ENCODE results near the gene TSGA10IP. TPM values are rescaled to one million over a fixed set of nuclear protein-coding genes. Genes with fewer than 3 reads are reported as not detected.

TSGA10IP gene
- total RNA-seq, 1 donor: not detected

DNA sequence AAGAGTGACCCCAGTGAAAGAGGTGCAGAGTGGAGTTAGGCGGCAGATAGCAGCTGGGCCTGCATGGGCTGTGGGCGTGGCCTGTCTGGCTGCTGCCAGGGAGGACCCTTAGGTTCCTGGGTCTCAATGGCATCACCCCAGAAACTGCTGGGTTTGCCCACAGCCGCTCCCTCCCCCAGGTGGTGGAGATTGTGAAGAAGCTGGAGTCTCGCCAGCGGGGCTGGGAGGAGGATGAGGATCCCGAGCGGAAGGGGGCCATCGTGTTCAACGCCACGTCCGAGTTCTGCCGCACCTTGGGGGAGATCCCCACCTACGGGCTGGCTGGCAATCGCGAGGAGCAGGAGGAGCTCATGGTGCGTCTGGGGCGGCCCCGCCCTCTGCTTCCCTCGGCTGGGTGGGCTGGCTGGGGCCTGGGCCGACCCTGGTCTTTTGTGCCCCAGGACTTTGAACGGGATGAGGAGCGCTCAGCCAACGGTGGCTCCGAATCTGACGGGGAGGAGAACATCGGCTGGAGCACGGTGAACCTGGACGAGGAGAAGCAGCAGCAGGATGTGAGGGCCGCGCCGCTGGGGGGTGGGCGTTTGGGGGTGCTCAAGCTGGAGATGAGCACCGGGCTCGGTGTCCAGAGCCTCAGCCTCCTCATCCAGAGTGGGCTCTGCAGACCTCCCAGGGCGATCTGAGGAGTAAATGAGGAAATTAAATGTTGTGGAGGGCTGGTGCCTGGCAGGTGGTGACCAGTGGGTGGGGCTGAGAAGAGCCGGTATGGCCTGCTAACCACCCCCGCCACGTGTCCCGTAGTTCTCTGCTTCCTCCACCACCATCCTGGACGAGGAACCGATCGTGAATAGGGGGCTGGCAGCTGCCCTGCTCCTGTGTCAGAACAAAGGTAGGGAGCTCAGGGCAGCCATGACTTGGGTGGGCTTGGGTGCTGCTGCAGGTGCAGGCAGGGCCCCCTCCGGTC, 31.2 kb downstream of the TSGA10IP start:
- TF ChIP-seq, protein P1, sequence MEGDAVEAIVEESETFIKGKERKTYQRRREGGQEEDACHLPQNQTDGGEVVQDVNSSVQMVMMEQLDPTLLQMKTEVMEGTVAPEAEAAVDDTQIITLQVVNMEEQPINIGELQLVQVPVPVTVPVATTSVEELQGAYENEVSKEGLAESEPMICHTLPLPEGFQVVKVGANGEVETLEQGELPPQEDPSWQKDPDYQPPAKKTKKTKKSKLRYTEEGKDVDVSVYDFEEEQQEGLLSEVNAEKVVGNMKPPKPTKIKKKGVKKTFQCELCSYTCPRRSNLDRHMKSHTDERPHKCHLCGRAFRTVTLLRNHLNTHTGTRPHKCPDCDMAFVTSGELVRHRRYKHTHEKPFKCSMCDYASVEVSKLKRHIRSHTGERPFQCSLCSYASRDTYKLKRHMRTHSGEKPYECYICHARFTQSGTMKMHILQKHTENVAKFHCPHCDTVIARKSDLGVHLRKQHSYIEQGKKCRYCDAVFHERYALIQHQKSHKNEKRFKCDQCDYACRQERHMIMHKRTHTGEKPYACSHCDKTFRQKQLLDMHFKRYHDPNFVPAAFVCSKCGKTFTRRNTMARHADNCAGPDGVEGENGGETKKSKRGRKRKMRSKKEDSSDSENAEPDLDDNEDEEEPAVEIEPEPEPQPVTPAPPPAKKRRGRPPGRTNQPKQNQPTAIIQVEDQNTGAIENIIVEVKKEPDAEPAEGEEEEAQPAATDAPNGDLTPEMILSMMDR (IDR thresholded peaks at IDR 0.05; ENCODE audit: extremely low read depth, low read depth, low read length): no peak
- H3K36me3 ChIP-seq (ENCODE audit: insufficient read depth, low read length): peaks cover 64% of the 10 kb centered on the region
- no peaks in the 10 kb centered on the region for H3K9me3 ChIP-seq (ENCODE audit: low read depth, low read length)
- peak; percentile 61 for DNase-seq (ENCODE audit: insufficient read length, low spot score, missing footprints)
- no peaks in the 10 kb centered on the region for H3K79me2 ChIP-seq (ENCODE audit: insufficient read depth, low read length)
- H3K4me3 ChIP-seq (ENCODE audit: insufficient read depth, low read length): no peak overlapping the region
- H2AFZ ChIP-seq (ENCODE audit: low read length): no peak overlapping the region
- H4K20me1 ChIP-seq (ENCODE audit: insufficient read depth, low read length): no peaks in the 10 kb centered on the region
- no peaks in the 10 kb centered on the region for H3K4me1 ChIP-seq (ENCODE audit: insufficient read depth, low read length)
- no peaks in the 10 kb centered on the region for H3K27me3 ChIP-seq (ENCODE audit: insufficient read depth, low read length)
- no peak overlapping the region for H3K27ac ChIP-seq (ENCODE audit: low read depth, low read length)
- no peak overlapping the region for H3K4me2 ChIP-seq (ENCODE audit: insufficient read depth, low read length)

DNA sequence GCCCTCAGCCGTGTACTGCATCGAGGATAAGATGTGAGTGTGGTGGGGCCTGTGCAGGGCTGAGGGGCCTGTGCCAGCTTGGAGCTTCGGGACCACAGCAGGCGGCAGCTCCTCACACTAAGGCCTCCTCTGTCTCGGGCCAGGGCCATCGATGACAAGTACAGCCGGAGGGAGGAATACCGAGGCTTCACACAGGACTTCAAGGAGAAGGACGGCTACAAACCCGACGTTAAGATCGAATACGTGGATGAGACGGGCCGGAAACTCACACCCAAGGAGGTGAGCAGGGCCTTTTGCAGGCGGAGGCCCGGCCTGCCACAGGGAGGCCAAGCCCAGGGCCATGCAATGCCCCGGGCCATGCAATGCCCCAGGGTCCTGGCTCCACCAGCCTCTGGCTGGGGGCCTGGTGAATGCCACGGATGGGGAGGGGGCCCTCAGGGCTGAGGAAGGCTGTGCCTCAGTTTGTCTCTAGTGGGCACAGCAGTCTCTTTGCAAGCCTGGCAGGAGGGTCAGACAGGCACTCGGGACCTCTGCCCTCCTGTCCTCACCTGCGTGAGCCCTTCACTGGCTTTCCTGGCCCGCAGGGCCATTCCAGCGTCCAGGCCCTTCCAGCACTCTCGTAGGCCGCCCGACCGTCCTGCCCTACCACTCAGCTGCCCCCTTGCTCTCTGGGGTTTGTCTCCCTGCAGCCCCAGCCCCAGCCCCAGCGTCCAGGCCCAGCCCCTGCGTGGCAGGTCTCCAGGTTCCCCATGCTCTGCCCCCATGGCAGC, 32.5 kb downstream of the TSGA10IP start:
- TF ChIP-seq, protein P1 (IDR thresholded peaks at IDR 0.05; ENCODE audit: extremely low read depth, low read depth, low read length): no peak
- no peaks in the 10 kb centered on the region for H3K9me3 ChIP-seq (ENCODE audit: low read depth, low read length)
- no peak overlapping the region for H2AFZ ChIP-seq (ENCODE audit: low read length)
- no peaks in the 10 kb centered on the region for H3K27me3 ChIP-seq (ENCODE audit: insufficient read depth, low read length)
- no peaks in the 10 kb centered on the region for H3K79me2 ChIP-seq (ENCODE audit: insufficient read depth, low read length)
- H3K4me1 ChIP-seq (ENCODE audit: insufficient read depth, low read length): no peaks in the 10 kb centered on the region
- no peak overlapping the region for H3K4me3 ChIP-seq (ENCODE audit: insufficient read depth, low read length)
- peaks cover 53% of the 10 kb centered on the region for H3K36me3 ChIP-seq (ENCODE audit: insufficient read depth, low read length)
- no peaks in the 10 kb centered on the region for H4K20me1 ChIP-seq (ENCODE audit: insufficient read depth, low read length)
- H3K4me2 ChIP-seq (ENCODE audit: insufficient read depth, low read length): no peak overlapping the region
- DNase-seq (ENCODE audit: insufficient read length, low spot score, missing footprints): peak; percentile 44
- H3K27ac ChIP-seq (ENCODE audit: low read depth, low read length): no peak overlapping the region

DNA sequence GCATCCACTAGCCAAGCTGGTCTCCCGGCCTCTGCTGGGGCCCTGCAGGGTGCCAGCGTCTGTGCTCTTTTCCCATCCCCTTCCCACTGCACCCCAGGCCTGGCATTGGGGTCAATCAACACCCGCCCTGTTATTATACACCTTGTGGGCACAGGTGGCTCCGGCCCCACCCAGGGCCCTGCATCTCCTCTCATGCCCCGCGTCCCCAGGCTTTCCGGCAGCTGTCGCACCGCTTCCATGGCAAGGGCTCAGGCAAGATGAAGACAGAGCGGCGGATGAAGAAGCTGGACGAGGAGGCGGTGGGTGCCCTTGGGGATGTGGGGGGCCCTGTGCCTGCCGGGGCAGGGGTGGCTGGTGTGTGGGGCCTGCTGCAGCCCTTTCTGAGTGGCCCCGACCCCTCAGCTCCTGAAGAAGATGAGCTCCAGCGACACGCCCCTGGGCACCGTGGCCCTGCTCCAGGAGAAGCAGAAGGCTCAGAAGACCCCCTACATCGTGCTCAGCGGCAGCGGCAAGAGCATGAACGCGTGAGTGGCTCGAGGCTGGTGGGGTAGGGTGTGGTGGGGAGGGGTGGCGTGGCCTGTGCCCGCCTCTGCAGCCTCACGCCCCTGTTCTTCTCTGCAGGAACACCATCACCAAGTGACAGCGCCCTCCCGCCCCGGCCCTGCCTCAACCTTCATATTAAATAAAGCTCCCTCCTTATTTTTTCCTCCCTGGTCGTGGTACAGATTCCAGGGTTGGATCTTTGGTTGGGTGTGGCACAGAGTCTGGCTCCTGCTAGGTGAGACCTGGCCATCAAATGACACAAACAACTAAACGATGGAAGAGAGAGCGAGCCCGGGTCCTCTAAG, 33.3 kb downstream of the TSGA10IP start:
- TF ChIP-seq, protein P1 (IDR thresholded peaks at IDR 0.05; ENCODE audit: extremely low read depth, low read depth, low read length): no peak
- Histone ChIP-seq H3K27ac (ENCODE audit: low read depth, low read length) (no peak overlapping the region), H3K4me2 (ENCODE audit: insufficient read depth, low read length) (no peak overlapping the region), H3K4me1 (ENCODE audit: insufficient read depth, low read length) (no peaks in the 10 kb centered on the region), H3K36me3 (ENCODE audit: insufficient read depth, low read length) (peaks cover 46% of the 10 kb centered on the region), H2AFZ (ENCODE audit: low read length) (no peak overlapping the region), H4K20me1 (ENCODE audit: insufficient read depth, low read length) (no peaks in the 10 kb centered on the region), H3K79me2 (ENCODE audit: insufficient read depth, low read length) (no peaks in the 10 kb centered on the region), H3K27me3 (ENCODE audit: insufficient read depth, low read length) (no peaks in the 10 kb centered on the region), H3K9me3 (ENCODE audit: low read depth, low read length) (no peaks in the 10 kb centered on the region), H3K4me3 (ENCODE audit: insufficient read depth, low read length) (no peak overlapping the region)
- DNase-seq (ENCODE audit: insufficient read length, low spot score, missing footprints): peak; percentile 51

Data from osteoblast (primary cell).